H9 (cell line): ENCODE results near the gene FNDC3B. TPM values are rescaled to one million over a fixed set of nuclear protein-coding genes. Genes with fewer than 3 reads are reported as not detected.

Experiments used
- DNase-seq: peaks from one replicate; pipeline ENCODE4 v3.0.0-alpha.2; 2017
- H2AFZ ChIP-seq: one replicate; pipeline ENCODE4 v1.6.1; 2013; ENCODE audit warnings: mild to moderate bottlenecking, low read length, control low read depth, moderate library complexity
- H2AK5ac ChIP-seq: 2 replicates; pipeline ENCODE4 v1.6.1; 2013; ENCODE audit warnings: low read length, control low read depth, mixed read lengths; ENCODE audit not compliant: insufficient read length
- H2BK120ac ChIP-seq: one replicate; pipeline ENCODE4 v1.6.1; 2013; ENCODE audit warnings: low read depth, mild to moderate bottlenecking, low read length, control low read depth, inconsistent platforms; ENCODE audit not compliant: poor library complexity, severe bottlenecking
- H2BK12ac ChIP-seq: 2 replicates; pipeline ENCODE4 v1.6.1; 2013; ENCODE audit warnings: low read length, control low read depth, mixed read lengths, low read depth; ENCODE audit not compliant: insufficient read length
- H2BK15ac ChIP-seq: 2 replicates; pipeline ENCODE4 v1.6.1; 2013; ENCODE audit warnings: low read depth, low read length, control low read depth
- H2BK20ac ChIP-seq: one replicate; pipeline ENCODE4 v1.6.1; 2013; ENCODE audit warnings: low read depth, mild to moderate bottlenecking, low read length, control low read depth, inconsistent platforms; ENCODE audit not compliant: poor library complexity, severe bottlenecking
- H2BK5ac ChIP-seq: 2 replicates; pipeline ENCODE4 v1.6.1; 2013; ENCODE audit warnings: low read length, control low read depth, mixed read lengths; ENCODE audit not compliant: insufficient read length
- H3K14ac ChIP-seq: 2 replicates; pipeline ENCODE4 v1.6.1; 2013; ENCODE audit warnings: low read length, control low read depth; ENCODE audit not compliant: insufficient read depth
- H3K18ac ChIP-seq: 2 replicates; pipeline ENCODE4 v1.6.1; 2013; ENCODE audit warnings: low read depth, mild to moderate bottlenecking, mixed read lengths, low read length, control low read depth; ENCODE audit not compliant: insufficient read length
- H3K23ac ChIP-seq: 2 replicates; pipeline ENCODE4 v1.6.1; 2013; ENCODE audit warnings: low read length, control low read depth, mixed read lengths, low read depth; ENCODE audit not compliant: insufficient read length
- H3K23me2 ChIP-seq: 2 replicates; pipeline ENCODE4 v1.6.1; 2013; ENCODE audit warnings: low read depth, mild to moderate bottlenecking, mixed read lengths, low read length, control low read depth; ENCODE audit not compliant: insufficient read length, poor library complexity, severe bottlenecking
- H3K27ac ChIP-seq: 2 replicates; pipeline ENCODE4 v1.5.1; 2013; ENCODE audit warnings: low read length, control low read depth, mixed read lengths, low read depth; ENCODE audit not compliant: insufficient read length
- H3K27me3 ChIP-seq: 2 replicates; pipeline ENCODE4 v1.6.1; 2013; ENCODE audit warnings: low read length, control low read depth, inconsistent platforms; ENCODE audit not compliant: insufficient read depth
- H3K4ac ChIP-seq: 2 replicates; pipeline ENCODE4 v1.6.1; 2013; ENCODE audit warnings: low read depth, mild to moderate bottlenecking, control low read depth, inconsistent platforms, low read length, moderate library complexity
- H3K4me1 ChIP-seq: 2 replicates; pipeline ENCODE4 v1.6.1; 2013; ENCODE audit warnings: low read length, control low read depth, inconsistent platforms; ENCODE audit not compliant: insufficient read depth
- H3K4me2 ChIP-seq: 2 replicates; pipeline ENCODE4 v1.6.1; 2013; ENCODE audit warnings: low read length, control low read depth, mixed read lengths; ENCODE audit not compliant: insufficient read length, insufficient read depth
- H3K56ac ChIP-seq: 2 replicates; pipeline ENCODE4 v1.6.1; 2013; ENCODE audit warnings: low read depth, mild to moderate bottlenecking, mixed read lengths, low read length, control low read depth; ENCODE audit not compliant: insufficient read length
- H3K79me1 ChIP-seq: 2 replicates; pipeline ENCODE4 v1.6.1; 2013; ENCODE audit warnings: low read depth, mild to moderate bottlenecking, moderate library complexity, low read length, control low read depth, inconsistent platforms; ENCODE audit not compliant: insufficient read depth, poor library complexity, severe bottlenecking
- H3K79me2 ChIP-seq: 2 replicates; pipeline ENCODE4 v1.6.1; 2013; ENCODE audit warnings: low read length, control low read depth, inconsistent platforms; ENCODE audit not compliant: insufficient read depth
- H3K9ac ChIP-seq: 2 replicates; pipeline ENCODE4 v1.6.1; 2013; ENCODE audit warnings: low read length, control low read depth, mixed read lengths; ENCODE audit not compliant: insufficient read length; ENCODE audit errors: extremely low read depth
- H3K9me3 ChIP-seq: one replicate; pipeline ENCODE4 v1.6.1; 2013; ENCODE audit warnings: low read depth, low read length, inconsistent platforms; ENCODE audit not compliant: control insufficient read depth
- H3T11ph ChIP-seq: one replicate; pipeline ENCODE4 v1.6.1; 2013; ENCODE audit warnings: mild to moderate bottlenecking, low read length, control low read depth, inconsistent platforms
- H4K20me1 ChIP-seq: one replicate; pipeline ENCODE4 v1.6.1; 2013; ENCODE audit not compliant: control insufficient read depth, insufficient read length, insufficient read depth
- H4K5ac ChIP-seq: 2 replicates; pipeline ENCODE4 v1.6.1; 2013; ENCODE audit warnings: low read depth, mild to moderate bottlenecking, mixed read lengths, low read length, control low read depth; ENCODE audit not compliant: insufficient read length
- H4K8ac ChIP-seq: replicated peaks from 2 replicates; pipeline ENCODE4 v1.6.1; 2013; ENCODE audit warnings: low read length, control low read depth, mixed read lengths, low read depth; ENCODE audit not compliant: insufficient read length
- H4K91ac ChIP-seq: 2 replicates; pipeline ENCODE4 v1.6.1; 2013; ENCODE audit warnings: low read depth, mild to moderate bottlenecking, moderate library complexity, mixed read lengths, low read length, control low read depth; ENCODE audit not compliant: insufficient read length
- H3K27ac Mint-ChIP-seq, 3 experiments: 2 replicates in 2 of 3; 3 replicates in 1 of 3; pipeline ENCODE4 v1.8.0; 2020 to 2021; ENCODE audit warnings: mixed read lengths in 3 of 3, mild to moderate bottlenecking in 1 of 3, moderate library complexity in 1 of 3
- H3K27me3 Mint-ChIP-seq: 2 replicates; pipeline ENCODE4 v1.8.0; 2021; ENCODE audit warnings: low read depth, mild to moderate bottlenecking, moderate library complexity, mixed read lengths
- H3K36me3 Mint-ChIP-seq, 3 experiments: 2 replicates in 2 of 3; 3 replicates in 1 of 3; pipeline ENCODE4 v1.8.0; 2020 to 2021; ENCODE audit warnings: low read depth in 3 of 3, mixed read lengths in 3 of 3; ENCODE audit not compliant: insufficient read depth in 1 of 3
- H3K4me1 Mint-ChIP-seq, 2 experiments: 2 replicates each; pipeline ENCODE4 v1.8.0; 2020; ENCODE audit warnings: mixed read lengths in 2 of 2
- H3K4me3 Mint-ChIP-seq, 2 experiments: 2 replicates in 1 of 2; 3 replicates in 1 of 2; pipeline ENCODE4 v1.8.0; 2020 to 2021; ENCODE audit warnings: mild to moderate bottlenecking in 2 of 2, mixed read lengths in 2 of 2, moderate library complexity in 1 of 2
- H3K9me3 Mint-ChIP-seq, 2 experiments: 2 replicates in 1 of 2; 3 replicates in 1 of 2; pipeline ENCODE4 v1.8.0; 2020; ENCODE audit warnings: mild to moderate bottlenecking in 2 of 2, mixed read lengths in 2 of 2, moderate library complexity in 1 of 2
- WGBS: extraction: QIAGEN DNeasy Blood & Tissue Kit; methylation state at CpG from one replicate; pipeline ENCODE4 v1.1.7; 2013; ENCODE audit warnings: missing lambda C conversion rate, low lambda C conversion rate, mixed read lengths; ENCODE audit not compliant: insufficient read length; ENCODE audit errors: extremely low coverage; 5-methylcytosine and 5-hydroxymethylcytosine counted together
- total RNA-seq: library from RNA; stranded (reverse); gene quantifications from 2 replicates; pipeline ENCODE4 v1.2.1, GENCODE V29; 2021
- TF ChIP-seq, protein P1 (sequence below): fragments of 200-600 bp; sonication (generic); conservative IDR thresholded peaks from 3 replicates; pipeline ENCODE4 v1.8.0; 2021; ENCODE audit warnings: antibody characterized with exemption, mild to moderate bottlenecking

The FNDC3B gene
- total RNA-seq, 1 experiment from 2014 or later, result 43.8 TPM

DNA sequence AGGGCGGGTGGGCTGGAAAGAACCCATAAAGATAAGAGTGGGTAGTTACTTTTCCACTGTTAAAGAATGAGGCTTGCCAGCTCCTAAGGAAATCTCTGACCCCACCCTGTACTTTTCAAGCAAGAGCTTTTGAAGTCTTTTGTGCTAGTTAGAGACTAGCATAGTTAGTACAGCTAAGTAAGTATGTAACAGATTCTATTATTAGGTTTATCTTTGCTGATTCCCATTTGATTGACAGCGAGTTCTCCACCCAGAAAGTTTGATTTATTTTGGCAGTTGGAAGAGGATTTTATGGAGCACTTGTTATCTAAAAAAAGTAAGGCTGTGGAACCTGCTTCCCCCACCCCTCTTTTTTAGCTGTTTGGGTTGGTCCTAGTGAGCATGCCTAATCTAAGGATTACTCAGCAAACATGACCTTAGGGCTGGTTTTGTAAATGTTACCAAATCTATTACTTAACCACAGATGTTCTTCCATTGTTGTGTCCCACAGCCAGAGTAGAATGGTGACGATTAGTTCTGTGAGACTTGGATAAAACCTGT is 57.6 kb downstream of the FNDC3B start:
- Histone ChIP-seq H2AK5ac (no peak overlapping the region), H2BK5ac (no peak overlapping the region), H3K79me2 (peaks cover 3% of the 10 kb centered on the region; the same call in 1 of the 2 replicates), H3T11ph (no peak overlapping the region), H4K91ac (no peak overlapping the region), H4K8ac (no peak overlapping the region), H3K9ac (no peak overlapping the region), H4K5ac (no peak overlapping the region), H3K4me1 (peaks cover 3% of the 10 kb centered on the region), H2BK12ac (no peak overlapping the region), H3K23me2 (no peaks in the 10 kb centered on the region), H3K27me3 (no peaks in the 10 kb centered on the region), H2AFZ (no peak overlapping the region), H3K18ac (no peak overlapping the region), H3K56ac (no peak overlapping the region), H3K79me1 (peaks cover 5% of the 10 kb centered on the region), H3K27ac (no peak overlapping the region), H2BK15ac (no peak overlapping the region), H2BK120ac (no peak overlapping the region), H3K4ac (no peak overlapping the region), H3K14ac (no peak overlapping the region), H4K20me1 (no peaks in the 10 kb centered on the region), H3K4me2 (no peak overlapping the region), H2BK20ac (no peak overlapping the region), H3K9me3 (no peaks in the 10 kb centered on the region), H3K23ac (no peak overlapping the region)
- WGBS, result no CpG with 5 or more reads among the region's 3 CpGs
- DNase-seq, result no peak
- Mint-ChIP-seq H3K27ac (peak overlapping the region in 1 of 3 experiments; percentile 41; a peak in 3 of 7 replicates), H3K27me3 (no peaks in the 10 kb centered on the region), H3K4me1 (peaks cover 43 to 46% of the 10 kb centered on the region in 2 experiments), H3K9me3 (no peaks in the 10 kb centered on the region), H3K4me3 (no peak overlapping the region), H3K36me3 (peaks cover 1 to 4% (median 4%) of the 10 kb centered on the region in 3 experiments; a peak in 3 of 7 replicates)
- TF ChIP-seq, protein P1, sequence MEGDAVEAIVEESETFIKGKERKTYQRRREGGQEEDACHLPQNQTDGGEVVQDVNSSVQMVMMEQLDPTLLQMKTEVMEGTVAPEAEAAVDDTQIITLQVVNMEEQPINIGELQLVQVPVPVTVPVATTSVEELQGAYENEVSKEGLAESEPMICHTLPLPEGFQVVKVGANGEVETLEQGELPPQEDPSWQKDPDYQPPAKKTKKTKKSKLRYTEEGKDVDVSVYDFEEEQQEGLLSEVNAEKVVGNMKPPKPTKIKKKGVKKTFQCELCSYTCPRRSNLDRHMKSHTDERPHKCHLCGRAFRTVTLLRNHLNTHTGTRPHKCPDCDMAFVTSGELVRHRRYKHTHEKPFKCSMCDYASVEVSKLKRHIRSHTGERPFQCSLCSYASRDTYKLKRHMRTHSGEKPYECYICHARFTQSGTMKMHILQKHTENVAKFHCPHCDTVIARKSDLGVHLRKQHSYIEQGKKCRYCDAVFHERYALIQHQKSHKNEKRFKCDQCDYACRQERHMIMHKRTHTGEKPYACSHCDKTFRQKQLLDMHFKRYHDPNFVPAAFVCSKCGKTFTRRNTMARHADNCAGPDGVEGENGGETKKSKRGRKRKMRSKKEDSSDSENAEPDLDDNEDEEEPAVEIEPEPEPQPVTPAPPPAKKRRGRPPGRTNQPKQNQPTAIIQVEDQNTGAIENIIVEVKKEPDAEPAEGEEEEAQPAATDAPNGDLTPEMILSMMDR, result no peak
